ENCODE data around the gene KRTAP1-3. TPM values are rescaled to one million over a fixed set of nuclear protein-coding genes. Genes with fewer than 3 reads are reported as not detected.
"Not testable (repeated sequence)": the region's sequence is repeated elsewhere in the genome, so short reads cannot be mapped to it uniquely, and the experiment has no call there.

The KRTAP1-3 gene
- total RNA-seq, 2 donors from 2014 or later, result 0.39 TPM; not detected in 1

GRCh38 chr17:41004397-41004796, 30.3 kb downstream of the KRTAP1-3 start:
- Histone ChIP-seq H3K27me3 (no peaks in the 10 kb centered on the region), H3K4me1 (no peaks in the 10 kb centered on the region), H3K36me3 (no peaks in the 10 kb centered on the region), H3K9me3 (no peaks in the 10 kb centered on the region), H3K4me3 (no peak overlapping the region), H3K27ac (no peak overlapping the region)
- TF ChIP-seq, protein P1, sequence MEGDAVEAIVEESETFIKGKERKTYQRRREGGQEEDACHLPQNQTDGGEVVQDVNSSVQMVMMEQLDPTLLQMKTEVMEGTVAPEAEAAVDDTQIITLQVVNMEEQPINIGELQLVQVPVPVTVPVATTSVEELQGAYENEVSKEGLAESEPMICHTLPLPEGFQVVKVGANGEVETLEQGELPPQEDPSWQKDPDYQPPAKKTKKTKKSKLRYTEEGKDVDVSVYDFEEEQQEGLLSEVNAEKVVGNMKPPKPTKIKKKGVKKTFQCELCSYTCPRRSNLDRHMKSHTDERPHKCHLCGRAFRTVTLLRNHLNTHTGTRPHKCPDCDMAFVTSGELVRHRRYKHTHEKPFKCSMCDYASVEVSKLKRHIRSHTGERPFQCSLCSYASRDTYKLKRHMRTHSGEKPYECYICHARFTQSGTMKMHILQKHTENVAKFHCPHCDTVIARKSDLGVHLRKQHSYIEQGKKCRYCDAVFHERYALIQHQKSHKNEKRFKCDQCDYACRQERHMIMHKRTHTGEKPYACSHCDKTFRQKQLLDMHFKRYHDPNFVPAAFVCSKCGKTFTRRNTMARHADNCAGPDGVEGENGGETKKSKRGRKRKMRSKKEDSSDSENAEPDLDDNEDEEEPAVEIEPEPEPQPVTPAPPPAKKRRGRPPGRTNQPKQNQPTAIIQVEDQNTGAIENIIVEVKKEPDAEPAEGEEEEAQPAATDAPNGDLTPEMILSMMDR (IDR thresholded peaks at IDR 0.05), result no peak
- no peak for DNase-seq (ENCODE audit: low spot score)

DNA sequence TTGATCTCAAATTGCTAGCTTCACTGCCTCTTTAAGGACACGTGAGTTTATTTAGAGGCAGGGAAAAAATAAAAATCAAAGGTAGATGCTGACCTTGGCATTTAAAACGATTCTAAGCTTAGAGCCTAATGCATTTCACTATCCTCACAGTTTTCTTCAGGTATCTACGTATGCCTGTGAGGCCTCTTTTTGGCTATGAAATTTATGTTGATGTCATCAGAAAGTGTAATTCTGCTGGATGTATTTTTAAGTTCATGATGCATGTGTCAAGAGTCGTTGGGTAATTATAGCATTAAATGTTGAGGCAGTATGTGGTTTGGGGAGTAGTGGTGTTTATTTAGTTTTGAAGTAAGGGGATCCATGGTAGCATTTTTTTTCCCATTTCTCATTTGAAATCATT, 30.7 kb downstream of the KRTAP1-3 start:
- TF ChIP-seq, protein P1 (IDR thresholded peaks at IDR 0.05), result no peak
- no peaks in the 10 kb centered on the region for H3K36me3 ChIP-seq
- H3K27ac ChIP-seq, result no peak overlapping the region
- H3K4me1 ChIP-seq, result no peaks in the 10 kb centered on the region
- no peak overlapping the region for H3K4me3 ChIP-seq
- H3K9me3 ChIP-seq, result no peaks in the 10 kb centered on the region
- no peak for DNase-seq (ENCODE audit: low spot score)
- H3K27me3 ChIP-seq, result no peaks in the 10 kb centered on the region

DNA sequence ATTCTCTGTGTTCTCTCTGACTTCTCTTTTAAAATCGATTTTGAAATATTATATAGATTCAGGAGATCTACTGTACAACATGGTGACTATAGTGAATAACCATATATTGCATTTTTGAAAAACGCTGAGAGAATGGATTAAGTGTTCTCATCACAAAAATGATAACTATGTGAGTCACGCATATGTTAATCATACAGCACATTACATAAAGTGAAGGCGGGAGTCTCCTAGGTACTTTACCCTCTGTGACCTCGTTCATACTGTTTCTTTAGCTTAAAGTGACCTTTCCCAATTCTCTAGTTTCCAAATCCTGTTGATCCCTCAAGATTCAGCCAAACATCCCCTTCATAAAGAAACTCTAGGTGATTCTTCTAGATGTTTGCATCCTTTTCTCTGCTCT, 31.9 kb downstream of the KRTAP1-3 start:
- H3K4me1 ChIP-seq, result no peaks in the 10 kb centered on the region
- no peaks in the 10 kb centered on the region for H3K9me3 ChIP-seq
- no peak overlapping the region for H3K4me3 ChIP-seq
- DNase-seq (ENCODE audit: low spot score), result no peak
- no peaks in the 10 kb centered on the region for H3K36me3 ChIP-seq
- no peaks in the 10 kb centered on the region for H3K27me3 ChIP-seq
- TF ChIP-seq, protein P1 (IDR thresholded peaks at IDR 0.05), result no peak
- no peak overlapping the region for H3K27ac ChIP-seq

DNA sequence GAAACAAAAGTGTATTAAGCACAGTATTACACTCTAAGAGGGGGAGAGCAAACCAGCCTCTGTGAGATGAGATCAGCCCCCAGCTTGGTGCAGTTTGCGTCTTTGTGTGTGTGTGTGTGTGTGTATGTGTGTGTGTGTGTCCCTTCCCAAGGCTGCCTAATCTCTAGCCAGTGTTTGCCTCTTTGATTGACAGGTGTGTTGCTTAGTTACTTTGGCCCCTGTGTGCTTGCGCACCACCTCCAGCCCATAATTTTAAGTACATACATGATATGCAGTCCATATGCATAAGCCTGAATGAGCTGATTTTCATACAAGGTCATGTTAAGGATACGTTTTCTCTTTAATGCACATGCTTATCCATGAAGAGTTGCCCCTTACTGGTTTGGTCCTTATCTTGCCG, 32.9 kb downstream of the KRTAP1-3 start:
- DNase-seq (ENCODE audit: low spot score), result no peak
- Histone ChIP-seq H3K27me3 (no peaks in the 10 kb centered on the region), H3K9me3 (no peaks in the 10 kb centered on the region), H3K4me3 (no peak overlapping the region), H3K27ac (no peak overlapping the region), H3K36me3 (no peaks in the 10 kb centered on the region), H3K4me1 (no peaks in the 10 kb centered on the region)
- TF ChIP-seq, protein P1 (IDR thresholded peaks at IDR 0.05), result no peak

DNA sequence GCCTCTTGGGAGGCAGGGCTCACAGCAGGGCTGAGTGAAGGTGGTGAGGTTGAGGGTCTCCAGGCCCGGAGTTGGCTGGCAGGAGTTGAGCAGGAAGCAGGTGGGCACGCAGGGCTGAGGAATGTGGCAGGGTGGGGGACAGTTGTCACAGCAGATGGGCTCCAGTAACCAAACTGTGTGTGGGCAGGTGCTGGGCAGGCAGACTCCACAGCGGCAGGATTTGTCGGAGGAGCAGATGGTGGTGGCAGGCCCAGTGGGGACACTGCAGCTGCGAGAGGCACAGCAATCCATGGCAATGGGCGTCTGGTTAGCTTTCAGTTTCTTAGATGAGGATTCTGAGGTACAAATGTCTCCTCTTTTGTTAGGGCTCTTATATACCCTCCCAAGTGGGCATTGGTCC, 35.1 kb downstream of the KRTAP1-3 start, which contains the start of gene KRTAP3-2:
Gene KRTAP3-2 (minus strand): TSS at position 344 of the 400 bp plus-strand sequence. CDS start 53 bp downstream, at position 291.
- not testable (repeated sequence) for H3K4me3 ChIP-seq; H3K27ac ChIP-seq; DNase-seq (ENCODE audit: low spot score); H3K36me3 ChIP-seq; H3K9me3 ChIP-seq; H3K4me1 ChIP-seq; H3K27me3 ChIP-seq

DNA sequence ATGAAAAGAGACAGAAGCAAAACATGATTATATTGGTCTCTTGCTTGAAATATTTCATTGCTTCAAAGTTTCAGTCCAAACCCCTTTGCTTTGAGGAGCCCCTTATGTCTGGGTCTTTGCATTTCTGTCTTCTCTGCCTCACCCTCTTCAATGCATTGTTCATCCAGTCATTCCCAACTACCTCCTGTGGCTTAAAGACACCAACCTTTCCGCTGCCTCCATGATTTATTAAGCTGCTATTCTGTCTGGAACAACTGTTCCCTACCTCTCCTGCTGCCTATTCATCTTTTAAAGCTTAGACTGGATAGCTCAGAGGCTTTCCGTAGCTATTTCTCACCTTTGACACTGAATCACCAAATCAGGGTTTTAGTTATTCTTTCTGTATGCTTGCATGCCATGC, 37.3 kb downstream of the KRTAP1-3 start:
- no peak overlapping the region for H3K4me3 ChIP-seq
- no peaks in the 10 kb centered on the region for H3K9me3 ChIP-seq
- DNase-seq (ENCODE audit: low spot score), result no peak
- no peak overlapping the region for H3K27ac ChIP-seq
- no peaks in the 10 kb centered on the region for H3K4me1 ChIP-seq
- TF ChIP-seq, protein P1 (IDR thresholded peaks at IDR 0.05), result no peak
- no peaks in the 10 kb centered on the region for H3K27me3 ChIP-seq
- no peaks in the 10 kb centered on the region for H3K36me3 ChIP-seq

All from right atrium auricular region (tissue), 2 donors.